GM19238 (cell line): ENCODE results near the gene ARID1A.
A peak's percentile ranks its signal among the peaks of the same experiment; 100 is the strongest.

ENCODE experiments used
- DNase-seq: peaks from one replicate; pipeline ENCODE4 v3.0.0; 2011; ENCODE audit warnings: low spot score; ENCODE audit not compliant: insufficient read length

ARID1A gene

GRCh38 chr1:26826261-26827105 is 130.7 kb downstream of the ARID1A start, which contains the start of gene ZDHHC18:
Gene ZDHHC18, plus strand, starts transcription at chr1:26826688. Its CDS starts 117 bp downstream, at chr1:26826805.
- DNase-seq = peak; percentile 85

GRCh38 chr1:26827106-26827604 is 131.3 kb downstream of the ARID1A start:
- DNase-seq = no peak

GRCh38 chr1:26827663-26828062 is 131.8 kb downstream of the ARID1A start:
- no peak for DNase-seq

DNA sequence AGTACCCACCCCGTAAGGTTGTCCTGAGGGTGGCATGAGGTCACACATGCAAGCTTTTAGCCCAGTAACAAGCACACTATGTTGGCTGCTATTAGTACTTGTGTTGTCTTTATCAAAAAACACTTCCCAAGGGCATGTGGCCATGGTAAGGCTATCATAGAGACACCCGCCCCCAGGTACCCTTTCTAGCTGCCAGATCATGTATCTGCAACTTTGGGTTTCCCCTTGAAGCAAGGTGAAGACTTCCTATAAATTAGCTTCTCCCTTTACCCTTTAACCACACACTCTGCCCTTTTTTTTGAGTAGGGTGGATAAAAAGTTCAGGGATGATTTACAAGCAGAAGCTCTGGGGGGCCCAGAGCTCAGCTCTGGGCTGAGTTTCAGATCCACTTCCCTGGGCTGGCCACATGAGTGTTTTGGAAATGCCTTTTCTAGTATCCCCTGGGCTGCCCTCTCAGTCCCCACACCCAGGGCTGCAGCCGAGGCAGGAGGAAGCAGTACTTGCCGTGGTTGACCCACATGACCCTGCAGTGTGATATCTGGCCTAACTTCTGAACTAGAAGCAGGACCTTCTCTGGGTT is 132.7 kb downstream of the ARID1A start:
- DNase-seq = no peak

DNA sequence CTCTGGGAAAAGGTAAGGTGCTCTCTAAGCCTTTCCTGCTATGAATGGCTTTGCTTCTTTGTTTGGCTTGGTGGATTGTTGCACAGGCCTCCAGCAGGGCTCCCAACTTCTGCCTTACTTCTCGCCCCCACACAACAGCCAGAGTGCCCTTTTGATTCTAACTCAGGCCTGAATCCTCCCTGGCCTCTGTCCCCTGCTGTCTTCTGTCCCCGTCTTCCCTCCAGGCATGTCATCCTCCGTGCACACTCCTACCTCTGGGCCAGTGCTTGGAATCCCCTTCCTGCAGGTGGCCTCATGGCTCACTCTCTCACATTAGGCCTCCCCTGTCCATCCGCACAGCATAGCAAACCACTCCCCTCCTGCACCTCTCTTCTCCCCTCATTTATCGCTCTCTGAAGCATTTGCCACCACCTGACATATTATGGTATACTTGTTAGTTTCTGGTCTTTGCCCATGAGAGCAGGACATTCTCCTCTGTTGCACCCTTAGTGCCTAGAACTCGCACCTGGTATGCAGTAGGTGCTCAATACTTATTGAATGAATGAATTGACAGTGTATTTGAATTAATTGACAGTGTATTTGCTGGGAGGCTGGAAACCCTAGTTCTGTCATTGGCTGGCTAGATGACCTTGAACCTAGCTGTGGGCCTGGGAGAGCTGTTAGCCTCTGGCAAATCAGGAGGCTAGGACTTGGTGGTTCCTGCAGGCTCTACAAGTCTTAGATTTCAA is 133.5 kb downstream of the ARID1A start:
- no peak for DNase-seq

DNA sequence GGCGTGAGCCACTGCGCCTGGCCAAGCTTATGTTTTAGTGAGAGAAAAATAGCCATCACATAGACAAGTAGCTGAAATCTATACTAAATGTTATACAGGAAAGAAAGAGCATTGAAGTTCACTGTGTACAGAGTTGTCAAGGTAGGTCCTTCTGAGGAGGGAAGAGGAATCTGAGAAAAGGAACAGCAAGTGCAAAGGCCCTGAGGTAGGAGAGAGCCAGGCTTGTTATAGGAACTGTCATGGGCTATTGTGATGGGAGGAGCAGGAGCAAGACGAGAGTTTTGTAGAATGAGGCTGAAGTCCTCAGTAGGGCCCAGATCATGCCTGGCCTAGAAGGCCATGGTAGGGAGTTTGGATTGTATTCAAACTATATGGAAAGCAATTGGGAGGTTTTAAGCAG is 135.2 kb downstream of the ARID1A start:
- no peak for DNase-seq
